ENCODE measurements around the gene FGGY. TPM values are rescaled to one million over a fixed set of nuclear protein-coding genes. Genes with fewer than 3 reads are reported as not detected.
A peak's percentile ranks its signal among the peaks of the same experiment; 100 is the strongest.

The FGGY gene
- total RNA-seq, 1 experiment from 2014 or later = 6.4 TPM

- H3K27me3 ChIP-seq (replicated peaks; ENCODE audit: control insufficient read depth, insufficient read depth, low read length) = no peaks in the 10 kb centered on the region
- CTCF ChIA-PET = no interaction called here
- POLR2A ChIA-PET = no interaction called here
- Mint-ChIP-seq H3K27me3 (ENCODE audit: insufficient read depth, unreplicated experiment) (peaks cover 3% of the 10 kb centered on the region), H3K4me3 (ENCODE audit: unreplicated experiment) (no peak overlapping the region), H3K36me3 (ENCODE audit: insufficient read depth, unreplicated experiment) (no peaks in the 10 kb centered on the region), H3K9me3 (ENCODE audit: unreplicated experiment) (no peaks in the 10 kb centered on the region), H3K4me1 (ENCODE audit: low read depth, unreplicated experiment) (peaks cover 16% of the 10 kb centered on the region), H3K27ac (ENCODE audit: unreplicated experiment) (no peak overlapping the region)
- H3K4me3 ChIP-seq (ENCODE audit: low read depth, low read length) = no peak overlapping the region
- BruUV-seq (replicated peaks) = no TSS peak
- H3K9me3 ChIP-seq = no peaks in the 10 kb centered on the region
- H3K36me3 ChIP-seq (ENCODE audit: control insufficient read depth, insufficient read depth, low read length) = no peaks in the 10 kb centered on the region
- DNase-seq = no peak
- intact Hi-C loops (cut with micrococcal nuclease; ENCODE audit: unreplicated experiment) = no loop called here
- no peaks in the 10 kb centered on the region for H3K4me1 ChIP-seq
- no peak for TF ChIP-seq CTCF (IDR thresholded peaks at IDR 0.05; ENCODE audit: insufficient read depth in 1 of 2, low read depth in 1 of 2, low read length in 1 of 2, severe bottlenecking in 1 of 2, unreplicated experiment in 1 of 2)
These were observed 8.8 kb upstream of the FGGY start for GRCh38 chr1:59288046-59288445.

GRCh38 chr1:59289570-59289969 is 7.3 kb upstream of the FGGY start:
- Mint-ChIP-seq H3K27me3 (ENCODE audit: insufficient read depth, unreplicated experiment) (no peaks in the 10 kb centered on the region), H3K9me3 (ENCODE audit: unreplicated experiment) (no peaks in the 10 kb centered on the region), H3K27ac (ENCODE audit: unreplicated experiment) (no peak overlapping the region), H3K4me1 (ENCODE audit: low read depth, unreplicated experiment) (peaks cover 16% of the 10 kb centered on the region), H3K36me3 (ENCODE audit: insufficient read depth, unreplicated experiment) (no peaks in the 10 kb centered on the region), H3K4me3 (ENCODE audit: unreplicated experiment) (no peak overlapping the region)
- ChIA-PET POLR2A (no interaction called here), CTCF (interaction anchor here (1.4 kb wide), 1 partner anchor 103 kb away, joined by 3 read pairs; no protein-coding TSS in a partner anchor)
- no peak for TF ChIP-seq CTCF (IDR thresholded peaks at IDR 0.05; ENCODE audit: insufficient read depth in 1 of 2, low read depth in 1 of 2, low read length in 1 of 2, severe bottlenecking in 1 of 2, unreplicated experiment in 1 of 2)
- intact Hi-C loops (cut with micrococcal nuclease; ENCODE audit: unreplicated experiment) = no loop called here
- no peaks in the 10 kb centered on the region for H3K4me1 ChIP-seq
- no peak overlapping the region for H3K4me3 ChIP-seq (ENCODE audit: low read depth, low read length)
- no peak for DNase-seq
- H3K9me3 ChIP-seq = no peaks in the 10 kb centered on the region
- no peaks in the 10 kb centered on the region for H3K27me3 ChIP-seq (replicated peaks; ENCODE audit: control insufficient read depth, insufficient read depth, low read length)
- no peaks in the 10 kb centered on the region for H3K36me3 ChIP-seq (ENCODE audit: control insufficient read depth, insufficient read depth, low read length)
- no TSS peak for BruUV-seq (replicated peaks)

- CTCF ChIA-PET = interaction anchor here (1.4 kb wide), 1 partner anchor 104 kb away, joined by 3 read pairs; no protein-coding TSS in a partner anchor
- no TSS peak for BruUV-seq (replicated peaks)
- POLR2A ChIA-PET = no interaction called here
- Mint-ChIP-seq H3K27me3 (ENCODE audit: insufficient read depth, unreplicated experiment) (no peaks in the 10 kb centered on the region), H3K9me3 (ENCODE audit: unreplicated experiment) (no peaks in the 10 kb centered on the region), H3K27ac (ENCODE audit: unreplicated experiment) (no peak overlapping the region), H3K4me3 (ENCODE audit: unreplicated experiment) (no peak overlapping the region), H3K36me3 (ENCODE audit: insufficient read depth, unreplicated experiment) (no peaks in the 10 kb centered on the region), H3K4me1 (ENCODE audit: low read depth, unreplicated experiment) (peaks cover 16% of the 10 kb centered on the region)
- intact Hi-C loops (cut with micrococcal nuclease; ENCODE audit: unreplicated experiment) = loop anchor here (10.0 kb wide), 2 partner anchors 114 to 386 kb away; no protein-coding TSS in a partner anchor
- Histone ChIP-seq H3K36me3 (ENCODE audit: control insufficient read depth, insufficient read depth, low read length) (no peaks in the 10 kb centered on the region), H3K27me3 (replicated peaks; ENCODE audit: control insufficient read depth, insufficient read depth, low read length) (no peaks in the 10 kb centered on the region), H3K4me3 (ENCODE audit: low read depth, low read length) (no peak overlapping the region), H3K9me3 (no peaks in the 10 kb centered on the region), H3K4me1 (no peaks in the 10 kb centered on the region)
- DNase-seq = peak; percentile 39 to 51
- TF ChIP-seq CTCF (IDR thresholded peaks at IDR 0.05; ENCODE audit: insufficient read depth in 1 of 2, low read depth in 1 of 2, low read length in 1 of 2, severe bottlenecking in 1 of 2, unreplicated experiment in 1 of 2) = peak; percentile 14 to 29
These were observed 6.5 kb upstream of the FGGY start for GRCh38 chr1:59290193-59290949.

Data from Caco-2 (cell line).